Prostate gland (tissue), 2 donors: ENCODE results near the gene GRIN1. TPM values are rescaled to one million over a fixed set of nuclear protein-coding genes. Genes with fewer than 3 reads are reported as not detected.
A peak's percentile ranks its signal among the peaks of the same experiment; 100 is the strongest.

Experiments
- DNase-seq: peaks from one replicate; pipeline ENCODE4 v3.0.0-alpha.2; 2019; ENCODE audit warnings: low spot score
- H3K27ac ChIP-seq, 2 donors: fragments of 200-600 bp; sonication (generic); 2 replicates each; pipeline ENCODE4 v1.5.1; 2017 to 2019
- H3K27me3 ChIP-seq: fragments of 200-600 bp; sonication (generic); replicated peaks from 2 replicates; pipeline ENCODE4 v1.5.1; 2019; ENCODE audit not compliant: insufficient read depth
- H3K36me3 ChIP-seq, 2 donors: fragments of 200-600 bp; sonication (generic); 1 replicate in 1 of 2; 2 replicates in 1 of 2; pipeline versions ENCODE4 v1.5.1 to v1.8.1; 2017 to 2019
- H3K4me1 ChIP-seq: fragments of 200-600 bp; sonication (generic); replicated peaks from 2 replicates; pipeline ENCODE4 v1.5.1; 2019
- H3K4me3 ChIP-seq, 2 donors: fragments of 200-600 bp; sonication (generic); 2 replicates each; pipeline ENCODE4 v1.5.1; 2017 to 2019
- H3K9me3 ChIP-seq: fragments of 200-600 bp; sonication (generic); 2 replicates; pipeline ENCODE4 v1.5.1; 2017
- CTCF ChIP-seq, 4 experiments: fragments of 200-600 bp in 2 of 4; fragments of 450-650 bp in 2 of 4; sonication (generic) in 2 of 4; IDR thresholded peaks; 1 replicate in 3 of 4; 2 replicates in 1 of 4; pipeline ENCODE4 v1.5.1; 2016 to 2019; ENCODE audit warnings: antibody characterized with exemption in 4 of 4, mild to moderate bottlenecking in 2 of 4, moderate library complexity in 2 of 4
- POLR2A ChIP-seq: fragments of 450-650 bp; IDR thresholded peaks from one replicate; pipeline ENCODE4 v1.6.1; 2016; ENCODE audit warnings: antibody characterized with exemption, mild to moderate bottlenecking
- POLR2AphosphoS5 ChIP-seq: sonication (generic); formaldehyde crosslinking; IDR thresholded peaks from one replicate; pipeline ENCODE4 v1.6.1; 2017; ENCODE audit warnings: antibody characterized with exemption
- WGBS: methylation state at CpG from one replicate; pipeline ENCODE4 v1.1.5; 2018; 5-methylcytosine and 5-hydroxymethylcytosine counted together
- intact Hi-C: fragments of 100-400 bp; cut with DNase I; formaldehyde crosslinking; loops from one replicate; pipeline ENCODE4 v1.14.2; 2022
- total RNA-seq, 2 donors: library from RNA; depleted of rRNA; stranded (reverse); fragments of >200 nt; gene quantifications; one replicate each; pipeline ENCODE4 v1.1.0, GENCODE V29; 2016

Gene GRIN1
- total RNA-seq, 2 donors from 2014 or later: 0.59 to 1.8 TPM

- intact Hi-C loops: no loop called here
- Histone ChIP-seq H3K4me3 (peak within 1 kb of the TSS; percentile 73 to 75), H3K4me1 (peaks cover 27% of the 10 kb centered on the region), H3K9me3 (no peaks in the 10 kb centered on the region), H3K36me3 (no peaks in the 10 kb centered on the region), H3K27me3 (no peaks in the 10 kb centered on the region), H3K27ac (peak within 1 kb of the TSS; percentile 49 to 72)
- DNase-seq: peak; percentile 87
- WGBS: under 1% methylated on average over 53 of the region's 98 CpGs
- peak; percentile 71 for TF ChIP-seq POLR2A
- peak in 1 of 4 experiments; percentile 13 for TF ChIP-seq CTCF (IDR thresholded peaks at IDR 0.05)
- TF ChIP-seq POLR2AphosphoS5: peak; percentile 96
Measured at GRCh38 chr9:137205126-137206069, 66.4 kb downstream of the GRIN1 start, which contains the start of the genes NDOR1 and TMEM203. Gene NDOR1, plus strand, starts transcription at chr9:137205700. Its CDS starts 78 bp downstream, at chr9:137205778. Gene TMEM203, minus strand, starts transcription at chr9:137205648. Its CDS starts 234 bp downstream, at chr9:137205414.

- H3K4me1 ChIP-seq: peaks cover 24% of the 10 kb centered on the region
Measured at GRCh38 chr9:137206602-137207001, 67.6 kb downstream of the GRIN1 start.

GRCh38 chr9:137211532-137211931, 72.6 kb downstream of the GRIN1 start:
- TF ChIP-seq POLR2A (no peak), CTCF (IDR thresholded peaks at IDR 0.05) (no peak), POLR2AphosphoS5 (no peak)
- Histone ChIP-seq H3K4me3 (no peak overlapping the region), H3K36me3 (no peaks in the 10 kb centered on the region), H3K9me3 (no peaks in the 10 kb centered on the region), H3K27ac (no peak overlapping the region), H3K27me3 (no peaks in the 10 kb centered on the region), H3K4me1 (peaks cover 4% of the 10 kb centered on the region)
- intact Hi-C loops: no loop called here
- WGBS: 80% methylated on average over 13 of the region's 13 CpGs
- DNase-seq: no peak

More at GRCh38 chr9:137206602-137207001, 67.6 kb downstream of the GRIN1 start:
- intact Hi-C loops: no loop called here
- TF ChIP-seq CTCF (IDR thresholded peaks at IDR 0.05) (no peak), POLR2A (no peak), POLR2AphosphoS5 (no peak)
- DNase-seq: no peak
- no peaks in the 10 kb centered on the region for H3K27me3 ChIP-seq
- H3K4me3 ChIP-seq: peak overlapping the region in 1 of 2 donors; percentile 73
- no peaks in the 10 kb centered on the region for H3K9me3 ChIP-seq
- WGBS: 84% methylated on average over 7 of the region's 7 CpGs
- H3K36me3 ChIP-seq: no peaks in the 10 kb centered on the region
- H3K27ac ChIP-seq: no peak overlapping the region

DNA sequence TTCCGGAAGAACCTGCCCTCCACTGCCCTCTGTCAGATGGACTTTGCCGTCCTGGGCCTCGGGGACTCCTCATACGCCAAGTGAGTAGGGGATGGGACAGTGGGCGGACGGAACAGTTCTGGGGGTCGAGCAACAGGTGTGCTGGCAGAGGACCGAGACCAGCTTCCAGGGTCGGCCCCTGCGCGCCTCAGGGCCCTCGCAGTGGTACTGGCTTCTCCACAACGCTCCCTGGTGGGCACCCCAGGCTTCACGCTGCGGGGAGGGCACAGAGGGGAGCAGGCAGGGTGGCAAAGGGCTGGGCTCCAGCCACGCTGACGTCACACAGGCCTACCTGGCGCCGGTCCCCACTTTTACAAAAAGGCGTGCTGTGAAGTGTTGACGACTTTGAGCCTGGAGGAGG, 73.6 kb downstream of the GRIN1 start:
- H3K9me3 ChIP-seq: no peaks in the 10 kb centered on the region
- no peak overlapping the region for H3K27ac ChIP-seq
- no peak for DNase-seq
- H3K27me3 ChIP-seq: no peaks in the 10 kb centered on the region
- TF ChIP-seq CTCF (IDR thresholded peaks at IDR 0.05): no peak
- TF ChIP-seq POLR2AphosphoS5: no peak
- no peak for TF ChIP-seq POLR2A
- no peaks in the 10 kb centered on the region for H3K4me1 ChIP-seq
- no peak overlapping the region for H3K4me3 ChIP-seq
- H3K36me3 ChIP-seq: no peaks in the 10 kb centered on the region
- intact Hi-C loops: no loop called here
- WGBS: 85% methylated on average over 21 of the region's 21 CpGs
